Renal pelvis (tissue), 4 donors: ENCODE results near the gene SIGLEC11. TPM values are rescaled to one million over a fixed set of nuclear protein-coding genes. Genes with fewer than 3 reads are reported as not detected.
"Not testable (repeated sequence)": the region's sequence is repeated elsewhere in the genome, so short reads cannot be mapped to it uniquely, and the experiment has no call there.

Experiments
- DNase-seq: peaks from one replicate; pipeline ENCODE4 v3.0.0-alpha.2; 2013
- polyA plus RNA-seq, 3 donors: library from polyadenylated mRNA; unstranded; fragments of 120-200 nt; gene quantifications; one replicate each; pipeline ENCODE4 v1.2.1, GENCODE V29; 2013; ENCODE audit not compliant: insufficient read length in 3 of 3

The SIGLEC11 gene
- polyA plus RNA-seq, 3 donors: 3.2 to 5.5 (median 4.5) TPM

DNA sequence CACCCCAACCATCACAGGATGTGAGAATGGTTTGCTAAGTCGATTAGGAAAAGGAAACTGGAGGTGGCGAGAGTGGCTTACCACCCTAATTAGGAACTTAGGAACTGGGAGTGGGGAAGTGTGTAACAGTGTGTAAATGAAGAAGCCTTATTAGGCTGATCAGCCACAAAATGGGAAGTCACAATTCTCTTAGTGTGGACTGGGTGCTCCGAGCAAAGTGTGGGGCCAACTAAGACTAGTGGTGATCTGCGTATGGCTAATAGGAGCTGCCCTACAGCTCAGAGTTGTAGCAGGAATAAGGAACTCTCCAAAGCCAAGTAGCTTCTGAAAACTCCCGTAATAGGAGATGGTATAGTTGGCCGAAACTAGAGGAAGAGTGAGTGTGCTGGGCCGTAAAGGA lies 7.6 kb downstream of the SIGLEC11 start:
- DNase-seq: no peak

DNA sequence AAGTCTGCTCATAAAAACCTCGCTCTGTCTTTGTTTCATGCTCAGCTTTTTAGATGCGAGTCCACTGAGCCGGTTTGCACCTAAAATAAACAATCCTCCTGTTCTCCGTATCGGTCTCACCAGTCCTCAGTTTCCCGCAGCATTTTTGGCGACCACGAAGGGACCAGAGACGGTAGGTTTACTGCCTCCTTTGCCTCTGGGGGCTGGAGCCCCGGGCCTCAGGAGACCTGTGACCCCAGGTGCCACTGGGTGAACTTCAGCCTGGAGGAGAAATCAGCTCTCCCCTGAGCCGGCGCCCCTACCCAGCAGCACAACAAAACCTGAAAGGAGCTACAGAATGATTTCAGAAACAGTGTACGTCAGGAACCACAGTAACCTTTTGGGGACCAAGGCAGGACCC lies 8.1 kb downstream of the SIGLEC11 start:
- DNase-seq: no peak

DNA sequence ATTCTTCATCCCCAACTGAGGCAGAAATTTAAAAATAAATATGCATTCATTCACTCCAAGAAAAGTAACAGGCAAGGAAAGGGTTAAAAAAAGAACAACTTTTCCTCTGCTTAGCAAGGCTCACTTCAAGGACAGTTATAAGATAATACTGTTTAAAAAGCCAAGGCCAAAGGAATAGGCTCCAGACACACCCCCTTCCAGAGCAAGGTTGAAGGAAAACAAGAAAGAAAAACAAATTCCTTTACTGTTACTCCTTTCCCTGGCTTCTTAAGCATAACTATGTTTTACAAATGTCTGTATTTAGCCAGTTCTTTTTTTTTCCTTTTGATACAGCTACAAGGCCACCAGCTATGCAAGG lies 8.5 kb downstream of the SIGLEC11 start:
- DNase-seq: no peak

DNA sequence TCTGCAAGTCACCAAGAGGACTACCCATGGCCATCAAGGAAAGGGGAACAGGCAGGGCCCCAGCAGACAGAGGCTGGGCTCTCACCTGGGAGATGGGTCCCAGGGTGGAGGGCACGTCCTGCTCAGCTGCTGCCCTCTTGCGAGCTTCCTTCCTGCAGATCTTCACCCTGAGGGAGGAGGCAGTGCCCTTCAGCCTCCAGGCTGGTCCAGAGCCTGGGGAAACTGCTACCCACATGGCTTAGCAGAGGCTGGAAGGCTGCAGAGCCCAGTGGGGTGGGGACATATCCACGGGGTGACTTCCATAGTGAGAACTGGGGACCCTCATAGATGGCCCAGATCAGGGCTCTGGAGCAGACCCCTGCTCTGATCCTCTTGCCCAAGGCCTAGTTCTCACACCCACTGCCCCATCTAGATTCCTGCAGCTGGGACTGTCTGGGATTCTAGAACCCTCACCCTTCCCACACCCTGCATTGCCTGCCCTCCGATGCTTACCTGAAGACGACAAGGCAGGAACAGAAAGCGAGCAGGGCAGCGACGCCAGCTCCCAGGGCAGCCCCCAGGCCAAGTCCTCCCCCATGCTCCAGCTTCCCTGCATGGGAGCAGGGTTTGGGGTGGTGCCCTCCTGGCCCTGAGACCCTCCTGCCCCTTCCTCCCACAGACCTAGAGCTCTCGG lies 9.0 kb downstream of the SIGLEC11 start:
- DNase-seq: no peak

DNA sequence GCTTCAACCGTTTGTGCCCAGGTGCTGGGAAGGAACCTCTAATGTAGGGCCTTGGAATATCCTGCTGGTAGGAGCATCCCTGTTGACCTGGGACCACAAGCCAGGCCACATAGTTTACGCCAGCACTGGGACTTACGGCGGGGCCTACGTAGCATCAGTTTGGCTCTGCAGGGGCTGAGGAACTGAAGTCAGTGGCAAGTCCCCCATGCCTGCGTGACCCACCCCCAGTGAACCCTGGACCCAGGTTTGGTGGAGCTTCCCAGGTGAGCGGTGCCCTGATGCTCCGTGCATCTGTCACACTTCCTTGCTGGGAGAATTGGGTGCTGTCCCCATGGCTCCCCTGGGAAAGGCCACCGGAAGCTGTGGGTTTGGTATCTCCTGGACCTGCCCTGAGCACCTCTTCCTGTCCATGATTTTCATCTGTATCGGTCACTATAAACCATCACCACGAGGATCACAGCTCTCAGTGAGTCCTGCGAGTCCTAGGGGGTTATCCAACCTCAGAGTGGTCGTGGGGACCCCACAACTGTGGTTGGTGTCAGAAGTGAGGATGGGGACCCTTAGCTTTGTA lies 9.9 kb downstream of the SIGLEC11 start:
- DNase-seq: no peak

DNA sequence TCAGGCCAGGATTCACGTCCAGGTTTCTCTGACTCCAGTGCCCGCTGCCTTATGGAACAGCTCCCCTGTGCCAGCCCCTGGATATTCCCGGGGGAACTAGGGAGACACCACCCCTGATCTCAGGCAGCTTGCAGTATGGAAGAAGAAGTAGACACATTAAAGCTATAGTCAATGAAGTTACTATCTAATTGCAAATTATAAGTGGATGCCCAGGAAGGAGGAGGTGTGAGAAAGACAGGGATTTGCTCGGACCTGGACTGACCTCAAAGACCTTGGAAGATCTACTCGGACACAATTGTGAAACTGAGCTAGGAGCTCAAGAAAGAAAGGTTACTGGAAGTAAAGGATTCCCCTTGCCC lies 10.4 kb downstream of the SIGLEC11 start:
- no peak for DNase-seq

DNA sequence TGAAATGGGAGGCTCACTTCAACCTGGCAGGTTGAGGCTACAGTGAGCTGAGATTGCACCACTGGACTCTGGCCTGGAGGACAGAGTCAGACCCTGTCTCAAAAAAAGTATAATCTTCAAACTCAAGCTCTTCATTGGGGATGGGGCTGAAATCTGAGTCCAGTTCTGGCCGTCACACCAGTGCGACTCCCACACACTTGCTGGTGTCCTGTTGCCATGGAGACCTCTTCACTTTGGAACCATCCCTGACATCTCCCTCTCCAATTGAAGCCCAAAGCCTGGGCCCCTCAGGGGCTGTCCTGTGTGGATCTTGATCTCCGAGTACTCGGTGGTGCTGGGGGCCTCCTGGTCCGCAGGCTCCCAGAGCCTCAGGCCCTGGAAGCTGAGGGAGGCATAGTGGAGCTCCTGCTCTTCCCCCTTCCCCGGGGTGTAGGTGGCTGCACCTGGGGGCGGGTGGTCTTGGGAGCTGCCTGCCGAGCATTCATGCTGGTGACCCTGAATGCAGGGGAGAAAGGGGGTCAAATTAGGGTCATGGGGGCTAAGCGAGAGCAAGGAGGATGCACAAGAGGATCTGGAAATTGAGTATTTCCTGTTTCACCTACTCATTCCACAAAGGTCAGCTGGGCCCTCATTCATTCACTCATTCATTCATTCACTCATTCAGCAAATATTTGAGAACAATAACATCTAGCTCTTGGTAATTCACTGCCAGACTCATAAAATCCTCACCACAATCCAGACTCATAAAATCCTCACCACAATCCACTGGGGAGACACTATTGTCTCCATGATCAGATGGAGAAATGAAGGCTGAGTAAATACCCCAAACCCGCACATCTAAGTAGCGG lies 11.0 kb downstream of the SIGLEC11 start:
- DNase-seq: no peak

DNA sequence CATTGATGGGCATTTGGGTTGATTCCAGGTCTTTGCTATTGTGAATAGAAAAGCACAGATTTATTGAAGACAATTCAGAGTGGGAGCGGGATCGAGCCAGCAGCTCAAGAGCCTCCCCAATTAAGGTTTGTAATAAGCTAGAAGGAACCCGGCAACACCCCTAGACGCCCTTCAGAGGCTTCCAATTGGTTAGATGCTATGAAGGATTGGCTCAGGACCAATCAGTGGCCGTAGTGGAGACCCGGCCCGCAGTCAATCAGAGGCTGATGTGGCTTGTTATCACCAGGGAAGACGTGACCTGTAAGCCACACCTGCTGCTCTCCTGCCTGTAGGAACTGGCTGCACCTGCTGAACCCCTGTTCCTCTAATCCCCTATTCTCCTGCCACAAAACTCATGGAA lies 14.6 kb downstream of the SIGLEC11 start:
- DNase-seq: no peak

DNA sequence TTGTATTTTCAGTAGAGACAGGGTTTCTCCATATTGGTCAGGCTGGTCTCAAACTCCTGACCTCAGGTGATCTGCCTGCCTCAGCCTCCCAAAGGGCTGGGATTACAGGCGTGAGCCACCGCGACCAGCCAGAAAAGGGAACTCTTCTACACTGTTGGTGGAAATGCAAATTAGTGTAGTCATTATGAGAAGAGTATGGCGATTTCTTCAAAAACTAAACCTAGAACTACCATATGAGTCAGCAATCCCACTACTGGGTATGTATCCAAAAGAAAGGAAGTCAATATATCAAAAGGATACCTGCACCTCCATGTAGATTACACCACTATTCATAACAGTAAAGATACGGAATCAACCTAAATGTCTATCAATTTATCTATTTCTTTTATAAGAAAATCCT lies 16.4 kb downstream of the SIGLEC11 start:
- not testable (repeated sequence) for DNase-seq

DNA sequence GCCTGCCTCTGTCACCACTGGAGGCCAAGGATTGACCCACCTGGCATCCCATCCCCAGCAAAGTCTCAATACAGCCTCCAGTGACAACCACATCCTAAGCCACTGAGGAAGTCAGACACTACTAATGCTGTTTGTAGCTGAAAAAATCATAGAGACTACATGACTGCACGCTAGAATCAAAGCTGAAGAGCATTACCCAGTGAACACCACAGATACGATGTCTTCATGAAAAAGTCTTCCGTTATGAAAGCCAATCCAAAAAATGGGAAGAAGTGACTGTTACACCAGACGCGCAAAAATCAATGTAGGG lies 20.5 kb downstream of the SIGLEC11 start:
- DNase-seq: no peak

DNA sequence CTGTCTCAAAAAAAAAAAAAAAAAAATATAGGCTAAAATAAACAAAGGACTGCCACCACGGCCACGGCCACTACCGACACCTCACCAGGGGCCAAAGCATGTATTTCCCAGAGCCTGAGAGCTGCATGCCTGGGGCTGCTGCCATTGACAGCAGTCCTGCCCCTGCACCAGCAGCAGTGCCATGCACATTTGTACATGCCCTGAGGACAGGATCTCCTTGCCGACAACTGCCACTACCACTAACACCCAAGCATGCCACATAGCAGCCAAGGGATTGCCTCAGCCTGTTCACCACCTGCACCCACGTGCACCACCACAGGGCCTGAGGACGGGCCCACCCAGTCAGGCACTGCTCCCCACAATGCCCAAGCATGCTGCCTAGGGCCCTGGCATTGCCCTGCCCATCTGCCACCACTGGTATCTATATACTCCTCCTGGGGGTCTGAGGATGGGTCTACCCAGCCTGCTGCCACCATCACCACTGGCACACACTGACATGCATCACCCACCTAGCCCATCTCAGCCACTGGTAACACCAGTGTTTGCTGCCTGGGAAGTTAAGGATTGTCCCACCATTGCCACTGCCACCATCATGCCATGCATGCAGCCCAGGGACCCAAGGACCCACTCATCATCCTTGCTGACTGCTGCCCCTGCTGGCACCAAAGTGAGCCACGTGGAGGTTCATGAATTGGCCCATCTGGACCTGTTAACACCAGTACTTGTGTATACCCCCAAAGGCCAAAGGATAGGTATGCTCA lies 21.1 kb downstream of the SIGLEC11 start:
- DNase-seq: no peak

DNA sequence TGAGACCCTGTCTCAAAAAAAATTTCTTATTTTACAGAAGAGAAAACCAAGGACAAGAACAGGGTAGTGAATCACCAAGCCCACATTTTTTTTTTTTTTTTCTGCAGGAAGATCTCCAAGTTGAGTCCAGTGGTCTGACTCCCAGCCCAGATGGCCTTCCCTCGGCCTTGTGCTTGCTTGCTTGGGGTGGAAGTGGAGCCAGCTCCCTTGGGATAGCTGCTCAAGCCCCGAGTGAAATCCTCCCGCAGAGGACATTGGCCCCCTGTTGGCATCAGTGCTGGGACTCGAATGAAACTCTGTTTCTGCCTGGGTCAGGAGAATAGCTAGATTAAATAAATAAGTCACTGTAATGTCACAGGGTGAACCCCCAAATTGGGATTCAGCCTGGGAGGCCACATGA lies 22.3 kb downstream of the SIGLEC11 start:
- no peak for DNase-seq

DNA sequence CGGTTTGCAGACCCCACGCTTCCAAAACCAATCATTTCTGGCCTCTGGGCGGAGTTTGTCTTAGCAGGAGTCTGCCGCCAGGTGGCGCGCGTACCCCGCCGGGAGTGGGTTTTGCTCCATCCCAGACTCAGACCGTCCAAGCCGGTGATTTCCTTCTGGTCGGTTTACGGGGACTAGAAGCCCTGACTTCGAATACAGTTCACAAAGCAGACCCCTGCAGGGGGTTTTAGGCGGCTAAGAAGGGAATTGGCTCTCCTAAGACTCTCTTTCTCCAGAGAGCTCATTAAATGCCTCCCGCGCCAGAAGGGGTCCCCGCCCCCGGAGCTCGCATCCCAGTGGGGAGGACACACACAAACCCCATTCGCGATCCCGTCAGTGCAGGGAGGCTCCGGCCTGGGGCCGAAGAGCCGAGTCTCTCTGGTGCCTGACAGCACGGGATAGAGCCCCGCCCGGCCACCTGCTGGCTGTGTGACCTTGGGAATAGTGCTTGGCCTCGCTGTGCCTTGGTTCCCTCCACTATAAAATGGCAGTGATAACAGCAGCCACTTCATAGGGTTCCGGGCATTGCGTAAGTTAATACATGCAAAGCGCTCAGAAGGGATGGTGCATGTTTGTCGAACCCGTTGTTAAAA lies 23.1 kb downstream of the SIGLEC11 start:
- DNase-seq: peak; percentile 73

DNA sequence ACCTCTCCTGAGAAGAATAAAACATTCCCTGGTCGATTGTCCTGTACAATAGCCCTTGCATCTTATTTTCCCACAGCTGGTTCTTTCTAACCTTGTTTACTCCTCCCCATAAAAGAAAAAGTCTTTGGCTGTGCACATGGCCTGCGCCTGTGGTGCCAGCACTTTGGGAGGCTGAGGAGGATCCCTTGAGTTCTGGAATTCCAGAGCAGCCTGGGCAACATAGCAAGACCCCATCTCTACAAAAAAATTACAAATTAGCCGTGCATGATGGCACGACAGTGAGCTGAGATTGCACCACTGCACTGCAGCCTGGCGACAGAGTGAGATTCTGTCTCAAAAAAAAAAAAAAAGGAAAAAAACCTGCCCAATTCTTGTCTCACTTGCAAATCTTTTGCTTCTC lies 24.4 kb downstream of the SIGLEC11 start:
- DNase-seq: no peak

DNA sequence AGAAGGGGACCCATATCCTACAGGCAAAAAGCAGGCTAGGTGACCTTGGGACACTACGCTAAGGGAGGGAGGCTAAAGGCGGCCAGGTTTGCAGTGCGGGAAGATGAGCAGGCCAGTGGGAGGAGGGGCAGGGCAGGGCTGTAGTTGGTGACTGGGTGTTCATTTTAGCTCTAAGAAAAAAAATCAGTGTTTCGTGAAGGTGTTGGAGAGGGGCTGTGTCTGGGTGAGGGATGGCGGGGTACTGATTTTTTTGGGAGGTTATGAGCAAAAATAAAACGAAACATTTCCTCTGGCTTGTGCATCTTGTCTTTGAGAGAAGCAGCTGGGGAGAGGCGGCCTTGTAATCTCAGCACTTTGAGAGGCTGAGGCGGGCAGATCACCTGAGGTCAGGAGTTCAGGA lies 27.3 kb downstream of the SIGLEC11 start:
- no peak for DNase-seq

DNA sequence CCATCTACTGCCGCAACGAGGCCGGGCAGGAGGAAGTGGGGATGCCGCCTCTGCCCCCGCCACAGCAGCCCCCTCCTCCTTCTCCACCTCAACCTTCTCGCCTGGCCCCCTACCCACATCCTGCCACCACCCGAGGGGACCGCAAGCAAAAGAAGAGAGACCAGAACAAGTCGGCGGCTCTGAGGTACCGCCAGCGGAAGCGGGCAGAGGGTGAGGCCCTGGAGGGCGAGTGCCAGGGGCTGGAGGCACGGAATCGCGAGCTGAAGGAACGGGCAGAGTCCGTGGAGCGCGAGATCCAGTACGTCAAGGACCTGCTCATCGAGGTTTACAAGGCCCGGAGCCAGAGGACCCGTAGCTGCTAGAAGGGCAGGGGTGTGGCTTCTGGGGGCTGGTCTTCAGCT lies 28.2 kb downstream of the SIGLEC11 start:
- DNase-seq: no peak

DNA sequence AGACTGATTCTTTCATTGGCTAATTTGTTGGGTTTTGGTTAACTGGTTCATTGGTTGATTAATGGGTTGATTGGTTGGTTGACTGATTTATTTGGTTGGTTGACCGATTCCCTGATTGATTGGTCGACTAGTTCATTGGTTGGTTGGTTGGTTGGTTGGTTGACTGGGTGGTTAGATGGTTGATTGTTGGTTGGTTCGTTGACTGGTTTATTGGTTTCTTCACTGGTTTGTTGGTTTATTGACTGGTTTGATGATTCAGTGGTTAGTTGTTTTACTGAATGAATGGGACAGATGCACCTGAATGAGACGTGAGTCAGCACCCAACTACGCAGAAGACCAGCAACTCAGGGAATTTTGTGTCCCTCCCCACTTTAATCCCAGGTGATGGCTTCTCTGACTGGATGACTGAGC lies 28.9 kb downstream of the SIGLEC11 start:
- no peak for DNase-seq

DNA sequence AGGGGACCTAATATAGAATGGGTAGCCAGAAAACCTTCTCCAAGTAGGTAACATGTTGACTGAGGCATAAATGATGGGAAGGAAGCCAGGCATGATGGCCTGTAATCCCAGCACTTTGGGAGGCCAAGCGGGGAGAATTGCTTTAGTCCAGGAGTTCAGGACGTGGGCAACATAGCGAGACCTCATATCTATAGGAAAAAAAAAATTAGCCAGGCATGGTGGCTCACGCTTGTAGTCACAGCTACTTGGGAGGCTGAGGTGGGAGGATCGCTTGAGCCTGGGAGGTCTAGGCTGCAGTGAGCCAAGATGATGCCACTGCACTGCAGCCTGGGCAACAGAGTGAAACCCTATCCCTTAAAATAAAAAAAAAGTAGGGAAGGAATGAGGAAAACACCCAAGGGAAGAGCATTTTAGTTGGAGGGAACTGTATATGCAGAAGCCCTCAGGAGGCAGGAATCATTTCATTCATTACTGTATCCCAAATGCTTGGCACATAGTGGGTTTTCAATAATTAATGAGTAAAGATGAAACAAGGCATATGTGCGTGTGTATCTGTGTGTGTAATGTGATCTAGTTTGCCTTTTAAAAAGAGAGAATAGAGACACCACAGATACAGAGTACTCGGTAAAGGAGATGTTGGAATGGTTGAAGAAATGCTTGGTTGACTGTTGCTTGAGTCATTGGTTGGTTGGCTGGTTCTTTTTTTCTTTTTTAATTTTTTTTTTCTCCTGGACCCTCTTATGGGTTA lies 29.5 kb downstream of the SIGLEC11 start:
- no peak for DNase-seq

DNA sequence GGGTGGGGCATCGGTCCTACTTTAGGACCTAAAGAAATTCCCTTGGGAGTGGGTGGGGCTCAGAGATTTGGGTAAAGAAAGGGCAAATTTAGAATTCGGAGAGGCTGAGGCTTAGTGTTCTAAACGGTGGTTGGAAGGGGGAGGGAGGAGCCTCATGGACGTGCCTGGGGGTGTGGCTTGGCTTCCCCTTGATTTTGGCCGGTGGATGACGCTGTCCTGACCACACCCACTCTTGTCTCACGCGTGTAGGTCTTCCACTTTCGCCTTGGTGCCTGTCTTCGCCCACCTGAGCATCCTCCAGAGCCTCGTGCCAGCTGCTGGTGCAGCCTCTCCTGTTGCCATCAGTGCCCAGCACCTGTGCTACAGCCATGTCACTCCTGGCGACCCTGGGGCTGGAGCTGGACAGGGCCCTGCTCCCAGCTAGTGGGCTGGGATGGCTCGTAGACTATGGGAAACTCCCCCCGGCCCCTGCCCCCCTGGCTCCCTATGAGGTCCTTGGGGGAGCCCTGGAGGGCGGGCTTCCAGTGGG lies 30.4 kb downstream of the SIGLEC11 start:
- DNase-seq: no peak

DNA sequence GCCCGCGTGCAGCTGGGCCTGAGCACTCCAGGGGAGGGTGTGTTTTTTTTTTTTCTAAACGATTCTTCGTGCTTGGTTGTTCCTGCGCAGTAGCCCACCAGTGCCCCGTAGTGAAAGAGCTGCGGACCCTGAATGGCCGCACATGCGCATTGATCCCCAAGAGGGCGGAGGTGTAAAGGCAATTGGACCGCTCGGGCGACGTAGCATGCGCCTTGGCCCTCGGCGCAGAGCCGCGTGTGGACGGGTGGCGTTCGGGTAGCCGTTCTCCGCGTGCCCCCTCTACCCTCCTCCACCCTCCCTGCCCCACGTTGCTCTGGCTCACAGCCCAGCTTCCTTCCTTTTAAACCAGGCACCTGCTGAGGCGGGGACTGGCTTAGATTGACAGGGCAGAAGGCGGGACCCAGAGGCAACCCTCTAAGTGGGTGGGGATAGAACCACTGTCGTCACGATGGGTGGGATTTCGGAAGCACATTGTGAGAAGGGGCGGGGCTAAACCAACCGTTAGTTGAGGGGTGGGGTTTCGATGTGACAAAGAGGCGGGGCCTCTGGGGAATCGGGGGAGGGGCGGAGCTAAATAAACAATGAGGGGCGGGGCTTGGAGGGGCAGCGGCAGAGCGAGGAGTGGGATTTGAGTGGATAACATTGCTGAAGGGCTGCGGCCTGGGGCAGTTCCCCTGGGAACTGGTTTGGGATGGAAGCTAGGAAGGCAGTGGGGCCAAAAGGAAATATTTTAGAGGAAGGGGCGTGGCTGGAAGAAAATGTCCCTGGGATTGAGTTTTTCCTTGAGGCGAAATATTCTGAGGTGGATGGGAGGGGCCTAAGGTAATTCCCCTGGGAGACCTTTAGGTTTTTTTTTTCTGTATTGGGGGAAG lies 31.1 kb downstream of the SIGLEC11 start:
- peak; percentile 93 for DNase-seq
